Astrocyte (in vitro differentiated cells and primary cell): ENCODE results near the gene DBF4B.

Experiments used
- CTCF ChIP-seq: IDR thresholded peaks from 2 replicates; pipeline ENCODE4 v1.5.1; 2011; ENCODE audit warnings: low read depth, mild to moderate bottlenecking, inconsistent platforms, low read length, moderate library complexity; ENCODE audit not compliant: insufficient read depth
- EZH2 ChIP-seq: IDR thresholded peaks from 2 replicates; pipeline ENCODE4 v1.6.1; 2012; ENCODE audit warnings: mild to moderate bottlenecking, low read length, inconsistent platforms; ENCODE audit not compliant: insufficient read depth

DNA sequence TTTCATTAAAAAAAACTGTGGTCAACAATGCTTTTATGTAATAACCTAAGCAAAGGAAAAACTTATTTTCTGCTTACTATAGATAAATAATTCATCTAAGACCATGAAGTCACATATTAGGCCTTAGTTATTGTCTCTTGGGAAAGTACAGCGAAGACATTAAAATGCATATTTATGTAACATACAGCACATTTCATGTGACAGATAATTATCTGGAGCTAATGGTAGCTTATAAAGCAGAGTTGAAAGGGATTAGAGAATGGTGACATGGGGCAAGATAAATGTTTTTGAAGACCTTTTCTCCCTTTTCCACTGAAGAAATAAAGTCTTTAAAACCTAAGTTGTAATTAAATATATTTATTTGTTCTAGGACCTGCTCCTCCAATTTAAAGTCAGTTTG is 42.5 kb upstream of the DBF4B start:
- TF ChIP-seq CTCF (no peak), EZH2 (no peak)
